ENCODE measurements around the gene PERP.

Gene PERP

GRCh38 chr6:138092686-138093085, 14.5 kb downstream of the PERP start:
- Histone ChIP-seq H3K9ac (ENCODE audit: low read length) (no peak overlapping the region), H3K9me3 (ENCODE audit: insufficient read depth, low read length) (no peaks in the 10 kb centered on the region), H3K79me2 (ENCODE audit: insufficient read depth, low read length) (no peaks in the 10 kb centered on the region), H3F3A (ENCODE audit: insufficient read depth) (no peaks in the 10 kb centered on the region), H3K36me3 (ENCODE audit: low read length) (no peaks in the 10 kb centered on the region), H3K4me2 (ENCODE audit: low read depth, low read length, poor library complexity, severe bottlenecking) (no peak overlapping the region), H2AFZ (ENCODE audit: low read depth, low read length, severe bottlenecking) (no peak overlapping the region), H3K27me3 (ENCODE audit: low read length) (no peaks in the 10 kb centered on the region), H4K20me1 (ENCODE audit: low read depth, low read length) (no peaks in the 10 kb centered on the region), H3K4me3 (ENCODE audit: insufficient read depth, low read length, poor library complexity, severe bottlenecking) (no peak overlapping the region), H3K27ac (ENCODE audit: low read depth, low read length) (no peak overlapping the region), H3K9me2 (replicated peaks; ENCODE audit: insufficient read depth, low read length) (no peaks in the 10 kb centered on the region)
- TF ChIP-seq EZH2phosphoT487 (conservative IDR thresholded peaks at IDR 0.05; ENCODE audit: low read length) (no peak), CTCF (IDR thresholded peaks at IDR 0.05; ENCODE audit: insufficient read depth, low read length, poor library complexity, severe bottlenecking) (no peak)

DNA sequence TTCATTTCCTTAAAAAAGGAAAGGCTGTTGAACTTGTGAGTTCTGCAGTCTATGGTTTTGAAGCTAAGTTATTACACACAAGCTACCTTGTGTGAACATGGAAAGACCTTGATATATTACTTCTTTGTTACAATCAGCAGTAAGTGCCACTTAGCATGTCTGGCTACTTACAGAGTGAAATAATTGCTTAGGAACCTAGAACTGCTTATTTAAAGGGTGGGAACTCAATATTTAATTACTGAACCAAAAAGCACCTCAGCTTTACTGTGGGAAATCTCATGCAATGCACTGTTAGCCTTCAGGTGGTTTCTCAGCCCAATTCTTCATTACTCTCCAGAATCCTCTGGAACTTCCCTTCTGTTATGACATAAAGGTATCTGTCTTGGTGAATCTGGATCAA, 17.9 kb downstream of the PERP start:
- H3K9me3 ChIP-seq (ENCODE audit: insufficient read depth, low read length) = no peaks in the 10 kb centered on the region
- no peak overlapping the region for H2AFZ ChIP-seq (ENCODE audit: low read depth, low read length, severe bottlenecking)
- no peaks in the 10 kb centered on the region for H4K20me1 ChIP-seq (ENCODE audit: low read depth, low read length)
- H3K36me3 ChIP-seq (ENCODE audit: low read length) = no peaks in the 10 kb centered on the region
- no peaks in the 10 kb centered on the region for H3F3A ChIP-seq (ENCODE audit: insufficient read depth)
- TF ChIP-seq EZH2phosphoT487 (conservative IDR thresholded peaks at IDR 0.05; ENCODE audit: low read length) (no peak), CTCF (IDR thresholded peaks at IDR 0.05; ENCODE audit: insufficient read depth, low read length, poor library complexity, severe bottlenecking) (no peak)
- H3K9me2 ChIP-seq (replicated peaks; ENCODE audit: insufficient read depth, low read length) = no peaks in the 10 kb centered on the region
- no peak overlapping the region for H3K9ac ChIP-seq (ENCODE audit: low read length)
- no peak overlapping the region for H3K4me2 ChIP-seq (ENCODE audit: low read depth, low read length, poor library complexity, severe bottlenecking)
- no peaks in the 10 kb centered on the region for H3K27me3 ChIP-seq (ENCODE audit: low read length)
- no peaks in the 10 kb centered on the region for H3K79me2 ChIP-seq (ENCODE audit: insufficient read depth, low read length)
- no peak overlapping the region for H3K4me3 ChIP-seq (ENCODE audit: insufficient read depth, low read length, poor library complexity, severe bottlenecking)
- H3K27ac ChIP-seq (ENCODE audit: low read depth, low read length) = no peak overlapping the region

DNA sequence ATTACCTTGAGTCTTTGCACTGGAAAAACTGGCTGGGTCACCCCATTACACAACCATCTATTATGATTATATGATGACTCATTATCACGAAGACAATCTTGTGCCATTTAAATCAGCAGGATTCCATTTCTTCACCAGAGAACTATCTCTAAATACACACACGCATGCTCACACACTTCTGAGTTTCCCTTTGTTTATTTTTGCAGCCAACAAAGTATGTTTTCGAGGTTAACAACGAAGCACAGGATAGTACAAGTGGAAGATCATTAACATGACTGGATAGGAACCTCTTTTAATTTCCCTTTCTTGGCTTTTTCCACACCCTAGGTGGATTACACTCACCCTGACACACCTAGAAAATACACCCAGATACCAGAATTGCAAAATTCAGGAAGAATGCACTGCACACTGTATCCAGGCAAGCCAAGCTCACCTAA, 18.9 kb downstream of the PERP start:
- H3K9me2 ChIP-seq (replicated peaks; ENCODE audit: insufficient read depth, low read length) = no peaks in the 10 kb centered on the region
- no peaks in the 10 kb centered on the region for H3K9me3 ChIP-seq (ENCODE audit: insufficient read depth, low read length)
- no peak for TF ChIP-seq CTCF (IDR thresholded peaks at IDR 0.05; ENCODE audit: insufficient read depth, low read length, poor library complexity, severe bottlenecking)
- no peaks in the 10 kb centered on the region for H4K20me1 ChIP-seq (ENCODE audit: low read depth, low read length)
- H2AFZ ChIP-seq (ENCODE audit: low read depth, low read length, severe bottlenecking) = no peak overlapping the region
- H3K79me2 ChIP-seq (ENCODE audit: insufficient read depth, low read length) = no peaks in the 10 kb centered on the region
- H3K4me3 ChIP-seq (ENCODE audit: insufficient read depth, low read length, poor library complexity, severe bottlenecking) = no peak overlapping the region
- H3K9ac ChIP-seq (ENCODE audit: low read length) = no peak overlapping the region
- no peaks in the 10 kb centered on the region for H3F3A ChIP-seq (ENCODE audit: insufficient read depth)
- H3K27ac ChIP-seq (ENCODE audit: low read depth, low read length) = no peak overlapping the region
- no peaks in the 10 kb centered on the region for H3K36me3 ChIP-seq (ENCODE audit: low read length)
- no peaks in the 10 kb centered on the region for H3K27me3 ChIP-seq (ENCODE audit: low read length)
- H3K4me2 ChIP-seq (ENCODE audit: low read depth, low read length, poor library complexity, severe bottlenecking) = no peak overlapping the region

Measured in SU-DHL-6 (cell line).